HUES64 (cell line): Measurements from ENCODE around the gene GULP1.
A peak's percentile ranks its signal among the peaks of the same experiment; 100 is the strongest.

Source experiments
- H3K27ac ChIP-seq: 2 replicates; pipeline ENCODE4 v1.7.0; 2013; ENCODE audit warnings: low read depth, low read length, inconsistent platforms
- H3K27me3 ChIP-seq: 2 replicates; pipeline ENCODE4 v1.6.1; 2013; ENCODE audit warnings: mild to moderate bottlenecking, low read length; ENCODE audit not compliant: insufficient read depth
- H3K36me3 ChIP-seq: 2 replicates; pipeline ENCODE4 v1.6.1; 2013; ENCODE audit warnings: mild to moderate bottlenecking, low read length; ENCODE audit not compliant: insufficient read depth
- H3K4me1 ChIP-seq: 2 replicates; pipeline ENCODE4 v1.6.1; 2013; ENCODE audit warnings: mild to moderate bottlenecking, low read length, moderate library complexity; ENCODE audit not compliant: insufficient read depth
- H3K4me3 ChIP-seq: 2 replicates; pipeline ENCODE4 v1.5.1; 2013; ENCODE audit warnings: mild to moderate bottlenecking, low read length, moderate library complexity
- H3K9ac ChIP-seq: 2 replicates; pipeline ENCODE4 v1.6.1; 2013; ENCODE audit warnings: mild to moderate bottlenecking, low read depth, low read length
- H3K9me3 ChIP-seq: 2 replicates; pipeline ENCODE4 v1.6.1; 2013; ENCODE audit warnings: low read depth, low read length; ENCODE audit not compliant: insufficient read depth
- WGBS: fragments of 150-250, 120-280 bp; methylation state at CpG from one replicate; pipeline ENCODE4 v1.1.7; 2013; ENCODE audit warnings: missing lambda C conversion rate; 5-methylcytosine and 5-hydroxymethylcytosine counted together

The GULP1 gene

DNA sequence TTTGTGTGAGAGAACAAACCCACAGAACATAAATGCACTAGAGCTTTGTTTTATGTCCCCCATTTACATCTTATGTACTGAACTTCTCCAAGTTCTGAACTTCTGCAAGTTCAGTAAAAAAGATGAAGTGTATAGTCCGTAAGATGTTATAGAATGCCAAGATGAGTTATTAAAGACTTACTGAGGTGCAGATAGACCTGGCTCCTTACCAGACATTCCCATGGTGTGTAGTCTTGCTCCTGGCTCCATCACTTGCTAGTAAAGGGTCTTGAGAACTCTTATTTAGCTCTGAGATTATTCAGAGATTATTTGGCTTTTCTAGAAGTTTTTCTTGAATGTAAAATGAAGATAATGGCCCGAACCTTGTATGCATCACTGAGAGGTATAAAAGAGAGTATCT lies 16.8 kb downstream of the GULP1 start:
- H3K4me3 ChIP-seq, result no peak overlapping the region
- peaks cover 4% of the 10 kb centered on the region; the same call in 1 of the 2 replicates for H3K9me3 ChIP-seq
- H3K36me3 ChIP-seq, result peaks cover 4% of the 10 kb centered on the region; the same call in 1 of the 2 replicates
- H3K9ac ChIP-seq, result no peak overlapping the region
- peaks cover 52% of the 10 kb centered on the region for H3K4me1 ChIP-seq
- H3K27ac ChIP-seq, result no peak overlapping the region
- WGBS, result 90% methylated on average over 2 of the region's 2 CpGs
- no peaks in the 10 kb centered on the region for H3K27me3 ChIP-seq

DNA sequence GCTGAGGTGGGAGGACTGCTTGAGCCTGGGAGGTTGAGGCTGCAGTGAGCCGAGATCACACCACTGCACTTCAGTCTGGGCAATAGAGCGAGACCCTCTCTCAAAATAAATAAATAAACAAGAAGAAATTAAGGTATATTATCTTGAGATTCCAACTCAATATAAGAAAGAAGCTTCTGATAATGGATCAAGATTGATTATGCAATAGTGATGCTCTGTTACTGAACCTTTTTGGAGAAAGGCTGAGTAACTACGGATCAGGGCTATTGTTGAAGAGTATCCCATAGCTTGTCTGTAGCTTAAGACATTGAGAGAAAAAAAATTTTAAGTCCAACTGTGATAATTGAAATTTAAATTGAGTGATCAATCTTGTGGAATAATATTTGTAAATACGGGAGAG lies 17.7 kb downstream of the GULP1 start:
- Histone ChIP-seq H3K9ac (no peak overlapping the region), H3K4me3 (no peak overlapping the region), H3K36me3 (peaks cover 4% of the 10 kb centered on the region; the same call in 1 of the 2 replicates), H3K4me1 (peaks cover 54% of the 10 kb centered on the region), H3K9me3 (peaks cover 4% of the 10 kb centered on the region; the same call in 1 of the 2 replicates), H3K27ac (no peak overlapping the region), H3K27me3 (no peaks in the 10 kb centered on the region)
- 64% methylated on average over 3 of the region's 4 CpGs for WGBS

DNA sequence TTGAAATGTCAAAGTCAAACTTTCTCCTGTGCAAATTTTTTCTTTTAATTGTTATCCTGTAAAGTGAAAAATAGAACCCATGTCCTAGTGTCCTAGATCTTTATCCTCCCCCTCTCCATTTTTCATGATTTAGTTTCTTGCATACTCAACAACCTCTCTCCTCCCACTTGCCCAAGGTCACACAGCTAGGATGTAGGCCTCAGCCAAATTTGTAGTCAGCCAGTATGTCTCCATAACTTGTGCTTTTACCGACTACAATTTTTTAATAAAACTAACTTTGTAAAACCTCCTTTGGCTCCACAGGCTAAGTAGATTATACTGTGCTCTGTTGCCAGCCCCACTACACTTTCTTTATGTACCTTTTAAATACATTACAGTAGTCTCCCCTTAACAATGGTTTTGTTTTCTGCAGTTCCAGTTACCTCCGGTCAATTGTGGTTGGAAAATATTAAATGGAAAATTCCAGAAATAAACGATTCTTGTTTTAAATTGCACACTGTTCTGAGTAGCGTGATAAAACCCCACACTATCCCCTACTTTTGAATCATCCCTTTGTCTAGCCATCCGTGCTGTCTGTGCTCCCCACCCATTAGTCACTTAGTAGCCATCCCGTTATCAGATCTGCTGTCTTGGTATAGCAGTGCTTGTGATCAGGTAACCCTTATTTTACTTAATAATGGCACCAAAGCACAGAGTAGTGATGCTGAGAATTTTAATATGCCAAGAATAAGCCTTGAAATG lies 22.8 kb downstream of the GULP1 start:
- Histone ChIP-seq H3K9ac (no peak overlapping the region), H3K36me3 (peaks cover 4% of the 10 kb centered on the region; the same call in 1 of the 2 replicates), H3K4me1 (peaks cover 60% of the 10 kb centered on the region), H3K27ac (peak overlapping the region; percentile 32), H3K9me3 (peaks cover 4% of the 10 kb centered on the region; the same call in 1 of the 2 replicates), H3K27me3 (no peaks in the 10 kb centered on the region), H3K4me3 (no peak overlapping the region)
- 76% methylated on average over 4 of the region's 6 CpGs for WGBS

DNA sequence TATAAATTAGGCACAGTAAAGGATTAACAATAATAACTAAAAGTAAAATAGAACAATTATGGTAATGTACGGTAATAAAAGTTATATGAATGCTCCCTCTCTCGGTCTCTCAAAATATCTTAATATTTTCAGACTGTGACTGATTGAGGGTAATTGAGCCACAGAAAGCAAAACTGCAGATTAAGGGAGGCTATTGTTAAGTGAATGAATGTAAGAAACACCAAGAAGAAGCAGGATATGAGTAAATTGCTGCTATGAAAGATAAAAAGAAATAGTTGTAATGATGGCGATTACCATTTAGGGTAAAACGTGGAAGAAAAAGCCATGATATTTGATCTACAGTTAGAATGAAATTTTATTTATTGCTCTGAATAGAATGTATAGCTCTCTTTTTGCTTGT lies 24.1 kb downstream of the GULP1 start:
- Histone ChIP-seq H3K27me3 (no peaks in the 10 kb centered on the region), H3K4me3 (no peak overlapping the region), H3K36me3 (peaks cover 4% of the 10 kb centered on the region), H3K27ac (peak overlapping the region; percentile 5; the same call in 1 of the 2 replicates), H3K9me3 (peaks cover 4% of the 10 kb centered on the region; the same call in 1 of the 2 replicates), H3K9ac (peak overlapping the region; percentile 18; the same call in 1 of the 2 replicates), H3K4me1 (peaks cover 72% of the 10 kb centered on the region)
- WGBS, result 90% methylated on average over 4 of the region's 4 CpGs

DNA sequence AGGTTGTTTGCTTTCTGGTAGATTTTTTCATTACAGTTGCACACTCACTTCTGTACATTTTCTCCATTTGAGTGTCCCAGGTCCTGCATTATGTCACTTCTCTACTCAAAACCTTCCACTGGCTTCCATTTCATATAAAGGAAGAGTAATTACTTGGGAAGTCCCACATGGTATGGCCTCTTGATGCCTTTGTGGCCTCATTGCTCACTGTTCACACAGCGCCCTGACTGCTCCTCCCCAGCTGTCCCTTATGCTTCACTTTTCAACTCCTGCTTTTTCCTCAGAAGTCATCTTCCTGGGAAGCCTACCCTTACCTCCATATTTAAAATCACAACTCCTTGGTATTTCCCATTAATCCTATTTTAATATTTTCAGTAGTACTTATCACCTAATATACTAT lies 24.7 kb downstream of the GULP1 start:
- H3K9me3 ChIP-seq, result peaks cover 4% of the 10 kb centered on the region; the same call in 1 of the 2 replicates

DNA sequence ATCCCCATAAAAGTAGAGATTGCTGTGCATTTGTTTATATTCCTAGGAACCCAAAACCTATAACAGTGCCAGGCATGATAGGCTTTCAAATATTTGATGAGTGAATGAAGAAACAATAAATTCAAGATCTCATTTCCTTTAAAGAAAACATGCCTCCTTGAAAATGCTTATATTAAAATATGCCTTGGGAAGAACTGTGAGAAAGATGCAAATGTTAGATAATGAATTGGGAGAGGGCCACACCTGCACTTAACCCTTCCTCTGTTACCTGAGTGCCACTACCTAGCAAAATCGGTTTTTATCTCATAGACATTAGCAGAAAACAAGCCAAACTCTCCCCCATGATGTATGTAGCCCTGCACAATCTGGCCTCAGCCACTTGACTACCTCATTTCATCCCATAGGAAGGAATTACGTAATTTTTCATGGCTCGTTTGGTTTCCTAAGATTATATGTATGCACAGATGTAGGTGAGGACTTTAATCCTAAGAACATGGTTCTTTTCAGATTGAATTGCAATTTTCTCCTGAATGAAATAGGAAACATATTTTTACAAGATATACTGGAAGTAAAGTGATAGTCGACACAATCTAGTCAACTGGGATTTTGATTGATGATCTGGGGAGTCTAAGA lies 25.2 kb downstream of the GULP1 start:
- peaks cover 79% of the 10 kb centered on the region for H3K4me1 ChIP-seq
- H3K9me3 ChIP-seq, result peaks cover 3% of the 10 kb centered on the region; the same call in 1 of the 2 replicates
- H3K27ac ChIP-seq, result peak overlapping the region; percentile 10; the same call in 1 of the 2 replicates
- peaks cover 5% of the 10 kb centered on the region for H3K36me3 ChIP-seq
- WGBS, result 75% methylated on average over 4 of the region's 4 CpGs
- no peak overlapping the region for H3K9ac ChIP-seq
- H3K27me3 ChIP-seq, result no peaks in the 10 kb centered on the region
- H3K4me3 ChIP-seq, result no peak overlapping the region

More for the DNA sequence above, 24.7 kb downstream of the GULP1 start:
- Histone ChIP-seq H3K4me1 (peaks cover 77% of the 10 kb centered on the region), H3K27me3 (no peaks in the 10 kb centered on the region), H3K9ac (peak overlapping the region; percentile 5; the same call in 1 of the 2 replicates), H3K4me3 (no peak overlapping the region), H3K36me3 (peaks cover 5% of the 10 kb centered on the region), H3K27ac (peak overlapping the region; percentile 5; the same call in 1 of the 2 replicates)
- 86% methylated on average over 1 of the region's 1 CpG for WGBS

DNA sequence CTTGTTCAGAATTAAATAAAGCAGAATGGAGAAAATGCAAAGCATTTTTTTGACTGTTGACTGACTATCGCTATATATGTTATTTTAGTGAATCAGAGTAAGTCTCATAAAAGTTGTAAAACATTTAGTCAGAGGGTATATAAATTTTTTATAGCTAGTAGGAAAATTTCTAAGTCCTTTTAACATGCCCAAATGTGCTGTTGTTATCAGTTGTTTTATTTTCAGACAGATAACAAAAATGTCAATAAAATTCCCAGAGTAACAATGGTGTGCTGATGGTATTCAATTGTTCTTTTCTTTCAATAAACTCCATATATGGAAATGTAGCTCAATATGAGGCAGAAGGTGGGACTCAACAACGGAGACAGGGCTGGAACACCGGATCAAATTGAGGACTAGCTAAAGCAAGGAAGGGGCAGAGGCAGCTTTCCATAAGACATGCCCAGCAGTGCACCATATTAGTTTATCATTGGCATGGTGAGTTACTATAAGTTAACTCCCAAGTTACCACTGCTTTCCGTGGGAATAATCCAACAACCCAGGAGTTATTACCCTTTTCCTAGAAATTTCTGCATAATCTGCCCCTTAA lies 26.6 kb downstream of the GULP1 start:
- H3K27ac ChIP-seq, result no peak overlapping the region
- no peaks in the 10 kb centered on the region for H3K9me3 ChIP-seq
- H3K9ac ChIP-seq, result no peak overlapping the region
- peaks cover 92% of the 10 kb centered on the region for H3K4me1 ChIP-seq
- H3K27me3 ChIP-seq, result no peaks in the 10 kb centered on the region
- 97% methylated on average over 4 of the region's 4 CpGs for WGBS
- H3K36me3 ChIP-seq, result peaks cover 3% of the 10 kb centered on the region; the same call in 1 of the 2 replicates
- no peak overlapping the region for H3K4me3 ChIP-seq

DNA sequence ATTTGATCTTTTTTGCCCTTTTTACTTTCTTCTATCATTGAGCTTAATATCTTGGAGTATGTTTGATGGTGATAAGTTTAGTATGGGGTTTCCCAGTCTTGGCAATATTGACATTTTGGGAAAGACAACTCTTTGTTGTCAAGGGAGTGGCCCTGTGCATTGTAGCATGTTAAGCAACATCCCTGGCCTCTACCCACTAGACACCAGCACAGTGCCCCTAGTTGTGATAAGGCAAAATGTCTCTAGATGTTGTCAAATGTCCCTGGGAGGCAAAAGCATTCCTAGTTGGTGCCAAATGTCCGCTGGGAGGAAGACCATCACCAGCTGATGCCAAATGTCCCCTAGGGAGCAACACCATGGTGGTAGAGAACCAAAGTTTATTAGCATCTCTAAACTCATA lies 28.2 kb downstream of the GULP1 start:
- peaks cover 90% of the 10 kb centered on the region for H3K4me1 ChIP-seq
- 96% methylated on average over 1 of the region's 1 CpG for WGBS
- H3K27ac ChIP-seq, result no peak overlapping the region
- no peaks in the 10 kb centered on the region for H3K9me3 ChIP-seq
- peaks cover 3% of the 10 kb centered on the region; the same call in 1 of the 2 replicates for H3K36me3 ChIP-seq
- no peak overlapping the region for H3K4me3 ChIP-seq
- no peaks in the 10 kb centered on the region for H3K27me3 ChIP-seq
- no peak overlapping the region for H3K9ac ChIP-seq

DNA sequence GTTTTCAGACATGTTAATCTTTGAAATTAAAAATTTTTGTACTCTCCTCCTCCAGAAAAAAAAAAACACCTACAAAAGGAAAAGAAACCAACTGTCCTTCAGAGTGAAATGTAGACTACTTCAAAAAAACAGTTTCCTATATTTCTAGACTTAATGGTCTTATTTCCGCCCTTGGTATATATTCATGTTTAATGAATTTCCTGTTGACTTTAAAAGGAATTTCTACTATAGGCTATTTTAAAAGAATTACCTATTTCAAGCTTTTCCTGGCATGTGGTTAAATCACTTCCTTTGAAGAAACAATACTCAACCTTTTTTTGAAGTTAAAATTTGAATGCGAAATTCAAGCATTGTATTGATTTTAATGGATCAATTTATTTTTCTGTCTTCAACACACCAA lies 29.2 kb downstream of the GULP1 start:
- Histone ChIP-seq H3K27me3 (no peaks in the 10 kb centered on the region), H3K4me3 (no peak overlapping the region), H3K27ac (no peak overlapping the region), H3K9me3 (no peaks in the 10 kb centered on the region), H3K4me1 (peaks cover 90% of the 10 kb centered on the region), H3K9ac (no peak overlapping the region), H3K36me3 (peaks cover 3% of the 10 kb centered on the region; the same call in 1 of the 2 replicates)
- 100% methylated on average over 1 of the region's 2 CpGs for WGBS

DNA sequence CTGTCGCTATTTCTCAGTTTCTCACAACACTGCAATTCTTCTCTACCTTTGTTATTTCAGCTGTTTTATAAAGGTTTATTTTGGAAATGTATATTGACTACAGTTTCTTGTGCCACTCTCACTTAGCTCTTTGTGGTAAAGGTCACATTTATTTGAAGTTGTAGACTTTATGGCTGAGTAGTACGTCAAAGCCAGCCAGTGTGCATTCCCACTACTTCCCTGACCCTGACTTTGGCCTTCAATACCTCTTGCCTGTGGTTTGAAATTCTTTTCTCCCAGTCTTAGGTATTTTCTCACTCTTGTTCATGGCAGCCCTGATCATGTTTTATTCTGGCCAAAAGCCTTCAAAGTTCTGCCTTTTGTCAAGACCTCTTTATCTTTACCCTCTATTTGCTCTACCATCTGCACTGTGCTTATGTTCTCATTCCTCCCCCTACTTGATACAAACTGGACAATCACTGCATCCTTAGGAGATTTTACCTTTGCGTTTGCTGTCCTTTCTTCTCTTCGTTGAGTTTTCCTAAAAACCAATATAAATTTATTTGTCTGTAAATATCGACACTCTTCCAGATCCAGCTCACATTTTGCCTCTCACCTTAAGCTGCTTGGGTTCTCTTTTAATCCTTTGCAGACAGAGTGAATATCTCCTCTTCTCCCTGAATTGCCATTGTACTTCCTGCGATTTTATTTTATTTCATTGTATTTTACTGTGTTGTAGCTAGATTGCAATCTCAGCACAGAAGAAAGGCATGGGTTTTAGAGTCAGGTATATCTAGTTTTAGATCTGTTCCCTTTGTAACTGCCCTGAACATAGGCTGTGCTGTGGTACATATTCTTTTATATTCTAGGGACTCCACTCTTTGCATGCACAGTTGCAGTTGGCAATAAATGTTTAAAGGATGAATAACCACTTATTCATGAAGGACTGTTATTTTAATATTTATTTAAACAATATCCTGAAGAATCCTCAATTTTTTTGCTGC lies 31.2 kb downstream of the GULP1 start:
- no peak overlapping the region for H3K9ac ChIP-seq
- H3K9me3 ChIP-seq, result no peaks in the 10 kb centered on the region
- H3K4me3 ChIP-seq, result no peak overlapping the region
- WGBS, result 45% methylated on average over 4 of the region's 6 CpGs
- no peaks in the 10 kb centered on the region for H3K27me3 ChIP-seq
- peaks cover 3% of the 10 kb centered on the region; the same call in 1 of the 2 replicates for H3K36me3 ChIP-seq
- H3K27ac ChIP-seq, result 0 out of 2 replicates have a peak overlapping the region, but pooled peaks have one; percentile 8
- H3K4me1 ChIP-seq, result peaks cover 88% of the 10 kb centered on the region
